GM18873 (cell line): ENCODE results near the gene ATG16L2.

ENCODE experiments used
- ATAC-seq: cut with Tn5 transposase; IDR thresholded peaks from one replicate; pipeline ENCODE4 v1.9.1; 2021; ENCODE audit warnings: mild to moderate bottlenecking, moderate library complexity, moderate number of reproducible peaks; ENCODE audit not compliant: unreplicated experiment, low FRiP score

The ATG16L2 gene, protein sequence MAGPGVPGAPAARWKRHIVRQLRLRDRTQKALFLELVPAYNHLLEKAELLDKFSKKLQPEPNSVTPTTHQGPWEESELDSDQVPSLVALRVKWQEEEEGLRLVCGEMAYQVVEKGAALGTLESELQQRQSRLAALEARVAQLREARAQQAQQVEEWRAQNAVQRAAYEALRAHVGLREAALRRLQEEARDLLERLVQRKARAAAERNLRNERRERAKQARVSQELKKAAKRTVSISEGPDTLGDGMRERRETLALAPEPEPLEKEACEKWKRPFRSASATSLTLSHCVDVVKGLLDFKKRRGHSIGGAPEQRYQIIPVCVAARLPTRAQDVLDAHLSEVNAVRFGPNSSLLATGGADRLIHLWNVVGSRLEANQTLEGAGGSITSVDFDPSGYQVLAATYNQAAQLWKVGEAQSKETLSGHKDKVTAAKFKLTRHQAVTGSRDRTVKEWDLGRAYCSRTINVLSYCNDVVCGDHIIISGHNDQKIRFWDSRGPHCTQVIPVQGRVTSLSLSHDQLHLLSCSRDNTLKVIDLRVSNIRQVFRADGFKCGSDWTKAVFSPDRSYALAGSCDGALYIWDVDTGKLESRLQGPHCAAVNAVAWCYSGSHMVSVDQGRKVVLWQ

GRCh38 chr11:72814286-72815109 lies at the start of gene ATG16L2:
TSS of gene ATG16L2 (plus strand) at chr11:72814411. CDS start at chr11:72814446, 35 bp downstream.
- peak; percentile 34 for ATAC-seq

GRCh38 chr11:72764503-72764902 lies 49.7 kb upstream of the ATG16L2 start:
- ATAC-seq = no peak

GRCh38 chr11:72766152-72766902 lies 47.9 kb upstream of the ATG16L2 start:
- no peak for ATAC-seq

DNA sequence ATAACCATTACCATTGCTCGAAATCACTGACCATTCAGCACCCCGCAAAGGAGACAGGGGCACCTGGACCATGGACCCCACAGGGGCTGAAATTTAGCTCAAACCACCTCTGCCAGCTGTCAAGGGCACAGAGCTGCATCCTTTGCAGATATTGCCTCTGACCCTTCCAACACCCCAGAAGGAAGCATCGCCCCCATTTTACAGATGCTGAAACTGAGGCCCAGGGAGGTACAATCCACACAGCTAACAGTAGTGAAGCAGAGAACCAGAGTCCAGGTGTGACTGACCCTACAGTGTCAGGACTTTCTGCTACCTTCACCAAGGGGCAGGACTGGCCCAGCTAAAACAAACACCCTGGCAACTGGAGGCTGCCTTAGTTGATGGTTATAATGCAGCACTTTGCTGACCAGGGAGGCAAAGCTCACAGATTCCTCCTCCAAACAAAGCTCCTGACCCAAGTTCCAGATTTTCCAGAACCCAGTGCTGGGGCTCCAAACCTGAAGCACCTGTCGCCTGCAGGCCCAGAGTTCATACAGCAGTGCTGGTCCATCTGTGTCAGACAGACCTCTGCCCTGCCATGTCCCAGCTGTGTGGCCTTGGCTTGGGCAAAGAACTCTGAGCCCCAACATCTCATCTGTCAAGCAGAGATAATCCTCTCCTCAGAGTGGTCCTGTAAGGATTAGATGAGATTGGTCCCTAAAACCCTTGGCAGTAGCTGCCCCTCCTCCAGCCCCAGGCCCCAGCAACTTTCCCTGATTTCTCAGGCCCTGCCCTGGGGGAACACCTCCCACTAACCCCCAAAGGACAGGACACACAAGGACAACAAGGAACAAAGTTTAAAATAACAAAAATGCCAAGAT lies 46.8 kb upstream of the ATG16L2 start:
- ATAC-seq = no peak

DNA sequence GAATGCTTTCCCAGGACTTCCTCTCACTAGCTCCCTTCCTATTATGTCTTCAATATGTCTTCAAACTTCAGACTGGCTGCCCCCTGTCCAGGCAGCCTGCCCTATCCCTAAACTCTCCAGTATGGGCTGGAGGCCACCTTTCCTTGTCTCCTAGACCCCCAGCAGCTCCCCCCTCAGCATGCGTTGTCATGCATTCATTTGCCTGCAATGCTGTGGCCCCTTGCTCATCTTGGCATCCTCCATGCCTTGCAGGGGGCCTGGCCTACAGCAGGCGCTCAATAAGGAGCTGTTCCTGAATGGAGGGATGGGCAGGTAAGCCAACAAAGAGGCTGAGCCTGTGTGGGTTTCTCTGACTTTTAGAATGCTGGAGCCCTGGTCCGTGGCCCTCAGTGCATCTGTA lies 45.6 kb upstream of the ATG16L2 start:
- ATAC-seq = no peak

DNA sequence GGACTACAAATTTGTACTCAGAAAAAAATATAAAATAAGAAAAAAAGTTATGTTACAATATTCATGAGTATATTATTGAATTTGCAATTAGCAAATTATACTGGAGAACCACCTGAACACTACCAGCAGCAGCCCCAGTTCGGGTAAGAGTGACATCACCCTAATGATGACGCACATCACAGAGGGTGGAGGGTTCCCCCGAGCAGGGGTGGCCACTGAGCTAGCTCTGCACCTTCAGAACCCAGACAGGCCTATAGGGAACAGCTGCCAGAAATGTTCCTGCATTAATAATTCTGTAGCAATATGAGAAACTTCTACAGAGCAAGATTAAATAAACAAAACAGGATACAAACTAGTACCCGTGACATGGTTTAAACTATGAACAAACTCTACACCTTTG lies 44.5 kb upstream of the ATG16L2 start:
- ATAC-seq = no peak

- no peak for ATAC-seq
Observed at GRCh38 chr11:72770799-72771198, 43.4 kb upstream of the ATG16L2 start.

GRCh38 chr11:72771507-72771906 lies 42.7 kb upstream of the ATG16L2 start:
- ATAC-seq = no peak

DNA sequence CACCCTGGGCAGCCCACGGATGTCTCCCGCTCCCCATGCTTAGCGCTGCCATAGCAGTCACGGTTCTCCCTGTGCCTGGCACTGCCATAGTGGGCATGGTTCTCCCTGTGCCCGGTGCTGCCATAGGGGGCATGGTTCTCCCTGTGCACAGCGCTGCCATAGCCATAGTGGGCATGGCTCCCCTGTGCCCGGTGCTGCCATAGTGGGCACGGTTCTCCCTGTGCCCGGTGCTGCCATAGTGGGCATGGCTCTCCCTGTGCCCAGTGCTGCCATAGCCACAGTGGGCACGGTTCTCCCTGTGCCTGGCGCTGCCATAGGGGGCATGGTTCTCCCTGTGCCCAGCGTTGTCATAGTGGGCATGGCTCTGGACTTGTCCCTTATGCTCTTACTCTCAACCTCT lies 42.2 kb upstream of the ATG16L2 start:
- no peak for ATAC-seq

DNA sequence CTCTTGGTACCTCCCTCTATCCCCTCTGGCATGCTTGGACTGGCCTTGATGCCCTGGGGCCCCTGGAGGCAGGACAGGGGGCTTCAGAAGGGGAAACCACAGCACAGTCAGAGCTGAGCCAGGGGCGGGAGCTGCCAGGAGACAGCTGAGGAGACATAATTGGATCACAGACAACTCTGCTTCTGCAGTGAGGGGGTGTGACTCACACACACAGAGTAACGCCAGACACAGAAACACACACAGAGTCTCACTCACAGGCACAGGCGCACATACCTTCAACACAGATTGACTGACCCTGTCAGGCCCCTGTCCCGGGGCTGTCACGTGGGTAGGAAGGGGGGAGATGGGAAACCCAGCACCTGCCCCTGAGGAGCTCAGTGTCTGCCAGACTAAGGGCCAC lies 40.9 kb upstream of the ATG16L2 start:
- ATAC-seq = no peak

DNA sequence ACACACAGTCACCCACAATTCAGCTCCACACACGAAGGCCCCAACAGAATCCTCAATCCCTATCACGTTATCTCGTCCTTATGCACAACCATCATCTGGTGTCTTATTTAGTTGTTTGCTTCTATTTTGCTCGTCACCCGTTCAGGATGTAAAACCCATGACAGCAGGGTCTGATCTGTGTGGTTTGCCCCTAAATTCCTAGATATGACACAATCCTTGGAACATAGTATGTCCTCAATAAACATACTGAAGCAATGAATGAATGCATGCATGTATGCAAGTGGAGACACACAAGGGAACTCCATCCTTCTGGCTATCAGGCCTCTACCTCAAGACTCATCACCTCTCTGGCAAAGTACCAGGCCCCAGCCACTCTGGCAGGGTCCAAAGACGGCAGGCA lies 40.5 kb upstream of the ATG16L2 start:
- ATAC-seq = no peak

GRCh38 chr11:72774499-72774898 lies 39.7 kb upstream of the ATG16L2 start:
- ATAC-seq = no peak

GRCh38 chr11:72775288-72776110 lies 38.7 kb upstream of the ATG16L2 start:
- ATAC-seq = no peak

DNA sequence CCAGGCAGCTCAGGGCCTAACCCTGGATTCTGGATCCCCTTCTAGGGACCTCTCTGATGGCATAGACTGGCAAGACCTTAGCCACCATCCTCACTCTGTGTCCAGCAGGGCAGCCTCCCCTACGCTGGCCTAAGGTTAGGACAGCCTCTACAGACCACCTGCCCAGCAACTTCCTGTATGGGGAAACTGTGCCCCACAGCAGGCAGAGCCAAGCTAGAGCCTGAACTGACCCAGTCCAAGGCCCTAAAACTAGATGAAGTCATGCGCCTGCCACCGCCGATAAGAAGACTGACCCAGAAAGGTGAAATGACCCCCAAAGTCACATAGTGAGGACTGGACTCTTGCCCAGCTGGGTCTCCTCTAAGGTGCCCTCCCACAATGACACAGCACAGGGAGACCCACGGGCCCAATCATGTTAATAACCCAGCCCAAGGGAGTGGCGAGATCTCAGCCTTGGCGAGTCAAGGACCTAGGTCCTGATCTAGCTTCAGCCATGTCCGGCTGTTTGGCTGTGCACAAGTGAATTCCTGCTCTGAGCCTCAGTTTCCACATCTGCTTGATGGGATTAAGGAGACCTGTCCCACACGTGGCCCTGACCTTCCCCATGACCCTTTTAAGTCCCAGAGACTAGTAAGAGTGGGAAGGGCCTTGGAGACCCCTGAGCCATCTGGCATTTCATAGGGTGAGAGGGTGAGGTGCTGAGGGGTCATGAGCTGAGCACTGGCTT lies 37.9 kb upstream of the ATG16L2 start:
- ATAC-seq = no peak

DNA sequence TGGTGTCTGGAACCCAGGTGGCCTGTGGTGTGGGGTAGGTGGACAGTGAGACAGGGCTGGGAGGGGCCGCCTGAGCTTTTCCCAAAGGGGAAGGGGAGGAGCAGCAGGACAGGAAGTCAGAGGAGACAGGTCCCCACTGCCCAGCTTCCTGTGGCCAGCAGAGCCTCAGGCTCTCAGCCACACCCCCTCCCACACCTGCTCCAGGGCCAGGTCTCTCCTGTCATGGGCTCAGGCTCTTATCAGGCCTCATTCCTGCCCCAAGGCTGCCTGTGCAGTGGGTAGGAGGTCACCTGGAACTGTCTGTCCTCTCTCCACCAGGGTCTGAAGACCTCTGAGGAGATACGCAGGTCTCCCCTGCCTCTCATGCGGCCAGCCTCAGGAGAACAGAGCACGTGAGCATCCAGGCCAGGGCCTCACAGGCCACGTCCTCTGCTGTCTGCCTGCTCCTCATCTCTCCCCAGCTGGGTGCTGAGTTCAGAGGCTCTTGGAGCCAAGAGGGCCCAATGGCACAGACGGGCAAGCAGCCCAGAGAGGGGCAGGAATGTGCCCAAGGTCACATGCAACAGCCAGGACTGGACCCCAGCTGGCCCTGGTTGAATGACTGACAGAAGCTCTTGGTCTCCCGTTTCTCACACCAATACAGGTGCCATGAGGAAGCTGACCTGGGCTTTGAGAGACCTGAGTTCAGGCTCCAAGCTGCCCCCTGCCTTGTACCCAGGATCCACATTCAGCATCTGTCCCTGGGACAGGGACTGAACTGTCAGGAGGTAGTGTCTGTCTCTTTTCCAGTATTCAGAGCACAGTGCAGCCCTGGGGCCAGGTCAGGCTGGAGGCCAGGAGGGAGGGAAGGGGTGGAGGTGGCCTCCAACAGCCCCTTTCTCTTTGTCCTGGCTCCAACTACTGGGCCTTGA lies 37.1 kb upstream of the ATG16L2 start:
- ATAC-seq = no peak

- no peak for ATAC-seq
Observed at GRCh38 chr11:72777755-72778278, 36.4 kb upstream of the ATG16L2 start.
